ENCODE results near the gene KRCC1. TPM values are rescaled to one million over a fixed set of nuclear protein-coding genes. Genes with fewer than 3 reads are reported as not detected.

The KRCC1 gene
- total and polyA plus RNA-seq, 2 experiments from 2014 or later, result 10.3 to 12.5 TPM

GRCh38 chr2:88090446-88091283 is 35.1 kb upstream of the KRCC1 start:
- no peaks in the 10 kb centered on the region; the same call in 2 of the 3 replicates for H3K9me3 Mint-ChIP-seq
- peaks cover 2% of the 10 kb centered on the region for H3K27me3 Mint-ChIP-seq (ENCODE audit: insufficient read depth, low read depth, poor library complexity)
- no peak overlapping the region for H3K27ac Mint-ChIP-seq
- H3K4me2 ChIP-seq, result no peak overlapping the region
- H3K4me3 Mint-ChIP-seq, result no peak overlapping the region
- no peaks in the 10 kb centered on the region for H3K9me2 ChIP-seq (ENCODE audit: insufficient read depth)
- no peaks in the 10 kb centered on the region for H3K36me3 ChIP-seq (ENCODE audit: insufficient read depth)
- H2AFZ ChIP-seq, result no peak overlapping the region
- no peaks in the 10 kb centered on the region for H3K27me3 ChIP-seq (ENCODE audit: insufficient read depth)
- DNase-seq (ENCODE audit: low spot score), result no peak
- TF ChIP-seq STAT1 (IDR thresholded peaks at IDR 0.05; ENCODE audit: unreplicated experiment) (no peak), ETS1 (IDR thresholded peaks at IDR 0.05) (no peak), EZH2phosphoT487 (IDR thresholded peaks at IDR 0.05; ENCODE audit: unreplicated experiment) (no peak)
- TF ChIP-seq, protein P1, sequence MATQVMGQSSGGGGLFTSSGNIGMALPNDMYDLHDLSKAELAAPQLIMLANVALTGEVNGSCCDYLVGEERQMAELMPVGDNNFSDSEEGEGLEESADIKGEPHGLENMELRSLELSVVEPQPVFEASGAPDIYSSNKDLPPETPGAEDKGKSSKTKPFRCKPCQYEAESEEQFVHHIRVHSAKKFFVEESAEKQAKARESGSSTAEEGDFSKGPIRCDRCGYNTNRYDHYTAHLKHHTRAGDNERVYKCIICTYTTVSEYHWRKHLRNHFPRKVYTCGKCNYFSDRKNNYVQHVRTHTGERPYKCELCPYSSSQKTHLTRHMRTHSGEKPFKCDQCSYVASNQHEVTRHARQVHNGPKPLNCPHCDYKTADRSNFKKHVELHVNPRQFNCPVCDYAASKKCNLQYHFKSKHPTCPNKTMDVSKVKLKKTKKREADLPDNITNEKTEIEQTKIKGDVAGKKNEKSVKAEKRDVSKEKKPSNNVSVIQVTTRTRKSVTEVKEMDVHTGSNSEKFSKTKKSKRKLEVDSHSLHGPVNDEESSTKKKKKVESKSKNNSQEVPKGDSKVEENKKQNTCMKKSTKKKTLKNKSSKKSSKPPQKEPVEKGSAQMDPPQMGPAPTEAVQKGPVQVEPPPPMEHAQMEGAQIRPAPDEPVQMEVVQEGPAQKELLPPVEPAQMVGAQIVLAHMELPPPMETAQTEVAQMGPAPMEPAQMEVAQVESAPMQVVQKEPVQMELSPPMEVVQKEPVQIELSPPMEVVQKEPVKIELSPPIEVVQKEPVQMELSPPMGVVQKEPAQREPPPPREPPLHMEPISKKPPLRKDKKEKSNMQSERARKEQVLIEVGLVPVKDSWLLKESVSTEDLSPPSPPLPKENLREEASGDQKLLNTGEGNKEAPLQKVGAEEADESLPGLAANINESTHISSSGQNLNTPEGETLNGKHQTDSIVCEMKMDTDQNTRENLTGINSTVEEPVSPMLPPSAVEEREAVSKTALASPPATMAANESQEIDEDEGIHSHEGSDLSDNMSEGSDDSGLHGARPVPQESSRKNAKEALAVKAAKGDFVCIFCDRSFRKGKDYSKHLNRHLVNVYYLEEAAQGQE (IDR thresholded peaks at IDR 0.05; ENCODE audit: unreplicated experiment), result no peak
- TF ChIP-seq, protein P2, sequence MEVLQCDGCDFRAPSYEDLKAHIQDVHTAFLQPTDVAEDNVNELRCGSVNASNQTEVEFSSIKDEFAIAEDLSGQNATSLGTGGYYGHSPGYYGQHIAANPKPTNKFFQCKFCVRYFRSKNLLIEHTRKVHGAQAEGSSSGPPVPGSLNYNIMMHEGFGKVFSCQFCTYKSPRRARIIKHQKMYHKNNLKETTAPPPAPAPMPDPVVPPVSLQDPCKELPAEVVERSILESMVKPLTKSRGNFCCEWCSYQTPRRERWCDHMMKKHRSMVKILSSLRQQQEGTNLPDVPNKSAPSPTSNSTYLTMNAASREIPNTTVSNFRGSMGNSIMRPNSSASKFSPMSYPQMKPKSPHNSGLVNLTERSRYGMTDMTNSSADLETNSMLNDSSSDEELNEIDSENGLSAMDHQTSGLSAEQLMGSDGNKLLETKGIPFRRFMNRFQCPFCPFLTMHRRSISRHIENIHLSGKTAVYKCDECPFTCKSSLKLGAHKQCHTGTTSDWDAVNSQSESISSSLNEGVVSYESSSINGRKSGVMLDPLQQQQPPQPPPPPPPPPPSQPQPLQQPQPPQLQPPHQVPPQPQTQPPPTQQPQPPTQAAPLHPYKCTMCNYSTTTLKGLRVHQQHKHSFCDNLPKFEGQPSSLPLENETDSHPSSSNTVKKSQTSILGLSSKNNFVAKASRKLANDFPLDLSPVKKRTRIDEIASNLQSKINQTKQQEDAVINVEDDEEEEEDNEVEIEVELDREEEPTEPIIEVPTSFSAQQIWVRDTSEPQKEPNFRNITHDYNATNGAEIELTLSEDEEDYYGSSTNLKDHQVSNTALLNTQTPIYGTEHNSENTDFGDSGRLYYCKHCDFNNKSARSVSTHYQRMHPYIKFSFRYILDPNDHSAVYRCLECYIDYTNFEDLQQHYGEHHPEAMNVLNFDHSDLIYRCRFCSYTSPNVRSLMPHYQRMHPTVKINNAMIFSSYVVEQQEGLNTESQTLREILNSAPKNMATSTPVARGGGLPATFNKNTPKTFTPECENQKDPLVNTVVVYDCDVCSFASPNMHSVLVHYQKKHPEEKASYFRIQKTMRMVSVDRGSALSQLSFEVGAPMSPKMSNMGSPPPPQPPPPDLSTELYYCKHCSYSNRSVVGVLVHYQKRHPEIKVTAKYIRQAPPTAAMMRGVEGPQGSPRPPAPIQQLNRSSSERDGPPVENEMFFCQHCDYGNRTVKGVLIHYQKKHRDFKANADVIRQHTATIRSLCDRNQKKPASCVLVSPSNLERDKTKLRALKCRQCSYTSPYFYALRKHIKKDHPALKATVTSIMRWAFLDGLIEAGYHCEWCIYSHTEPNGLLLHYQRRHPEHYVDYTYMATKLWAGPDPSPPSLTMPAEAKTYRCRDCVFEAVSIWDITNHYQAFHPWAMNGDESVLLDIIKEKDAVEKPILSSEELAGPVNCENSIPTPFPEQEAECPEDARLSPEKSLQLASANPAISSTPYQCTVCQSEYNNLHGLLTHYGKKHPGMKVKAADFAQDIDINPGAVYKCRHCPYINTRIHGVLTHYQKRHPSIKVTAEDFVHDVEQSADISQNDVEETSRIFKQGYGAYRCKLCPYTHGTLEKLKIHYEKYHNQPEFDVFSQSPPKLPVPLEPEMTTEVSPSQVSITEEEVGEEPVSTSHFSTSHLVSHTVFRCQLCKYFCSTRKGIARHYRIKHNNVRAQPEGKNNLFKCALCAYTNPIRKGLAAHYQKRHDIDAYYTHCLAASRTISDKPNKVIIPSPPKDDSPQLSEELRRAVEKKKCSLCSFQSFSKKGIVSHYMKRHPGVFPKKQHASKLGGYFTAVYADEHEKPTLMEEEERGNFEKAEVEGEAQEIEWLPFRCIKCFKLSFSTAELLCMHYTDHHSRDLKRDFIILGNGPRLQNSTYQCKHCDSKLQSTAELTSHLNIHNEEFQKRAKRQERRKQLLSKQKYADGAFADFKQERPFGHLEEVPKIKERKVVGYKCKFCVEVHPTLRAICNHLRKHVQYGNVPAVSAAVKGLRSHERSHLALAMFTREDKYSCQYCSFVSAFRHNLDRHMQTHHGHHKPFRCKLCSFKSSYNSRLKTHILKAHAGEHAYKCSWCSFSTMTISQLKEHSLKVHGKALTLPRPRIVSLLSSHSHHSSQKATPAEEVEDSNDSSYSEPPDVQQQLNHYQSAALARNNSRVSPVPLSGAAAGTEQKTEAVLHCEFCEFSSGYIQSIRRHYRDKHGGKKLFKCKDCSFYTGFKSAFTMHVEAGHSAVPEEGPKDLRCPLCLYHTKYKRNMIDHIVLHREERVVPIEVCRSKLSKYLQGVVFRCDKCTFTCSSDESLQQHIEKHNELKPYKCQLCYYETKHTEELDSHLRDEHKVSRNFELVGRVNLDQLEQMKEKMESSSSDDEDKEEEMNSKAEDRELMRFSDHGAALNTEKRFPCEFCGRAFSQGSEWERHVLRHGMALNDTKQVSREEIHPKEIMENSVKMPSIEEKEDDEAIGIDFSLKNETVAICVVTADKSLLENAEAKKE (CRISPR knock-in tag; IDR thresholded peaks at IDR 0.05), result no peak
- H3K27ac ChIP-seq (ENCODE audit: low read depth), result no peak overlapping the region
- peaks cover 14% of the 10 kb centered on the region; the same call in 2 of the 3 replicates for H3K4me1 Mint-ChIP-seq
- H3K4me3 ChIP-seq, result no peak overlapping the region
- ATAC-seq, result no peak
- H4K20me1 ChIP-seq (replicated peaks; ENCODE audit: insufficient read depth), result no peaks in the 10 kb centered on the region
- H3K4me1 ChIP-seq (ENCODE audit: insufficient read depth), result no peaks in the 10 kb centered on the region
- no peaks in the 10 kb centered on the region for H3F3A ChIP-seq (replicated peaks; ENCODE audit: low read depth)
- no peaks in the 10 kb centered on the region for H3K36me3 Mint-ChIP-seq (ENCODE audit: low read depth)
- no peaks in the 10 kb centered on the region for H3K79me2 ChIP-seq (replicated peaks; ENCODE audit: insufficient read depth)

All from GM23338 (cell line).